ENCODE measurements around the gene TSPAN5. TPM values are rescaled to one million over a fixed set of nuclear protein-coding genes. Genes with fewer than 3 reads are reported as not detected.
A peak's percentile ranks its signal among the peaks of the same experiment; 100 is the strongest.

Gene TSPAN5
- total and polyA plus RNA-seq, 4 experiments from 2014 or later = 16.8 to 40.4 (median 25.7) TPM

DNA sequence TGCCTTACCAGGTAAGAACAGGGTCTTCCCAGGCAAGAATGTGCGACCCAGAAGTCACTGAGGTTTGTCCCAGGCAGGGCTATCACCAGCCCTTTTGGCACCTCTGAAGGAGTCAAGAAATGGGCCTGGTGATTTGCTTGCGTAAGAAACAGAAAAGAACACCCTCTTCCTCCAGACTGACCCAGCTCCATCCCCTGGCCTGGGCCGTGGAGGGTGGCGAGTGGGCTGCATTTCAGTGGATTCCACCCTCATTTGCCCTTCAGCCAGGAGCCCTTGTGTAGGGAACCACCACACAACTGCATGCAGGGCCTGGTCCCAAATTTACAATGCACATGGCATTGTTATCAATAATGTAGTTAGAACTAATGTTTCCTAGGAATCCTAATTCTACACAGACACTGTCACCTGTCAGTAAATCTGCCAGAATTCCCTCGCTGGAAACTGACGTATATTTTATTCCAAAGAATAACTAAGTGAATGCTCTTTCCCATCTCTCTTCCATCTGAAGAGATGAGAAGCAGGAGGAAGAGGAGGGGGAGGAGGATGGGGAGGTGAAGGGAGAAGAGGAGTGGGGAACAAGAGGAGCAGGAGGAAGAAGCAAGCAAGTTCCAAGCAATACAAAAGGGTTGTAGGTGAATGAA lies 46.6 kb downstream of the TSPAN5 start:
- DNase-seq = no peak
- no peaks in the 10 kb centered on the region for H3K36me3 ChIP-seq (ENCODE audit: insufficient read depth, low read length)
- H3K9me3 ChIP-seq (ENCODE audit: control insufficient read depth in 1 of 2, low read length in 2 of 2) = no peaks in the 10 kb centered on the region
- no peaks in the 10 kb centered on the region for H3K27me3 Mint-ChIP-seq
- H3K4me1 ChIP-seq (ENCODE audit: insufficient read depth, low read length) = peaks cover 41% of the 10 kb centered on the region
- H3K27me3 ChIP-seq (ENCODE audit: insufficient read depth, low read length) = no peaks in the 10 kb centered on the region
- intact Hi-C loops (cut with micrococcal nuclease) = no loop called here
- no peaks in the 10 kb centered on the region for H3K9me3 Mint-ChIP-seq
- no peak overlapping the region for H3K27ac ChIP-seq (ENCODE audit: low read depth, low read length)
- CTCF ChIA-PET (ENCODE audit: partially characterized antibody) = no interaction called here
- H3K4me3 ChIP-seq (ENCODE audit: low read length in 2 of 2) = no peak overlapping the region
- H3K36me3 Mint-ChIP-seq = no peaks in the 10 kb centered on the region
- POLR2A ChIA-PET (ENCODE audit: partially characterized antibody) = no interaction called here
- peak overlapping the region in 2 of 7 donors; percentile 18 to 64 for H3K27ac Mint-ChIP-seq
- no peak overlapping the region for H3K4me3 Mint-ChIP-seq
- peaks cover 42 to 83% (median 68%) of the 10 kb centered on the region in 4 donors for H3K4me1 Mint-ChIP-seq

GRCh38 chr4:98610926-98611676 lies 47.3 kb downstream of the TSPAN5 start:
- no peaks in the 10 kb centered on the region for H3K36me3 Mint-ChIP-seq
- Histone ChIP-seq H3K36me3 (ENCODE audit: insufficient read depth, low read length) (no peaks in the 10 kb centered on the region), H3K4me1 (ENCODE audit: insufficient read depth, low read length) (peaks cover 48% of the 10 kb centered on the region), H3K27ac (ENCODE audit: low read depth, low read length) (no peak overlapping the region), H3K4me3 (ENCODE audit: low read length in 2 of 2) (no peak overlapping the region), H3K9me3 (ENCODE audit: control insufficient read depth in 1 of 2, low read length in 2 of 2) (no peaks in the 10 kb centered on the region), H3K27me3 (ENCODE audit: insufficient read depth, low read length) (no peaks in the 10 kb centered on the region)
- no peaks in the 10 kb centered on the region for H3K9me3 Mint-ChIP-seq
- no peak for DNase-seq
- H3K27me3 Mint-ChIP-seq = no peaks in the 10 kb centered on the region
- peaks cover 47 to 85% (median 72%) of the 10 kb centered on the region in 4 donors for H3K4me1 Mint-ChIP-seq
- intact Hi-C loops (cut with micrococcal nuclease) = no loop called here
- no peak overlapping the region for H3K4me3 Mint-ChIP-seq
- ChIA-PET POLR2A (ENCODE audit: partially characterized antibody) (no interaction called here), CTCF (ENCODE audit: partially characterized antibody) (no interaction called here)
- peak overlapping the region in 1 of 7 donors; percentile 65 for H3K27ac Mint-ChIP-seq

- H3K9me3 ChIP-seq (ENCODE audit: control insufficient read depth in 1 of 2, low read length in 2 of 2) = no peaks in the 10 kb centered on the region
- no peaks in the 10 kb centered on the region for H3K36me3 Mint-ChIP-seq
- no peak overlapping the region for H3K4me3 ChIP-seq (ENCODE audit: low read length in 2 of 2)
- H3K27me3 Mint-ChIP-seq = no peaks in the 10 kb centered on the region
- H3K4me1 ChIP-seq (ENCODE audit: insufficient read depth, low read length) = peaks cover 50% of the 10 kb centered on the region
- peak overlapping the region in 3 of 7 donors; percentile 10 to 65 (median 60) for H3K27ac Mint-ChIP-seq
- no peaks in the 10 kb centered on the region for H3K9me3 Mint-ChIP-seq
- no peak for DNase-seq
- no peaks in the 10 kb centered on the region for H3K36me3 ChIP-seq (ENCODE audit: insufficient read depth, low read length)
- intact Hi-C loops (cut with micrococcal nuclease) = no loop called here
- no peak overlapping the region for H3K27ac ChIP-seq (ENCODE audit: low read depth, low read length)
- H3K4me1 Mint-ChIP-seq = peaks cover 48 to 83% (median 72%) of the 10 kb centered on the region in 4 donors
- H3K27me3 ChIP-seq (ENCODE audit: insufficient read depth, low read length) = no peaks in the 10 kb centered on the region
- ChIA-PET POLR2A (ENCODE audit: partially characterized antibody) (interaction anchor here (2.2 kb wide), 1 partner anchor 47 kb away, joined by 6 read pairs; the partner anchor contains the start of gene TSPAN5), CTCF (ENCODE audit: partially characterized antibody) (no interaction called here)
- no peak overlapping the region for H3K4me3 Mint-ChIP-seq
These were observed 48.0 kb downstream of the TSPAN5 start for GRCh38 chr4:98610431-98610830.

GRCh38 chr4:98609934-98610333 lies 48.5 kb downstream of the TSPAN5 start:
- no peaks in the 10 kb centered on the region for H3K36me3 Mint-ChIP-seq
- Histone ChIP-seq H3K9me3 (ENCODE audit: control insufficient read depth in 1 of 2, low read length in 2 of 2) (no peaks in the 10 kb centered on the region), H3K4me1 (ENCODE audit: insufficient read depth, low read length) (peaks cover 55% of the 10 kb centered on the region), H3K4me3 (ENCODE audit: low read length in 2 of 2) (no peak overlapping the region), H3K27me3 (ENCODE audit: insufficient read depth, low read length) (no peaks in the 10 kb centered on the region), H3K36me3 (ENCODE audit: insufficient read depth, low read length) (no peaks in the 10 kb centered on the region), H3K27ac (ENCODE audit: low read depth, low read length) (no peak overlapping the region)
- peak overlapping the region in 2 of 7 donors; percentile 25 to 65 for H3K27ac Mint-ChIP-seq
- H3K9me3 Mint-ChIP-seq = no peaks in the 10 kb centered on the region
- ChIA-PET CTCF (ENCODE audit: partially characterized antibody) (no interaction called here), POLR2A (ENCODE audit: partially characterized antibody) (interaction anchor here (2.2 kb wide), 1 partner anchor 48 kb away, joined by 6 read pairs; the partner anchor contains the start of gene TSPAN5)
- intact Hi-C loops (cut with micrococcal nuclease) = no loop called here
- H3K27me3 Mint-ChIP-seq = no peaks in the 10 kb centered on the region
- H3K4me1 Mint-ChIP-seq = peaks cover 48 to 83% (median 73%) of the 10 kb centered on the region in 4 donors
- no peak overlapping the region for H3K4me3 Mint-ChIP-seq
- no peak for DNase-seq

DNA sequence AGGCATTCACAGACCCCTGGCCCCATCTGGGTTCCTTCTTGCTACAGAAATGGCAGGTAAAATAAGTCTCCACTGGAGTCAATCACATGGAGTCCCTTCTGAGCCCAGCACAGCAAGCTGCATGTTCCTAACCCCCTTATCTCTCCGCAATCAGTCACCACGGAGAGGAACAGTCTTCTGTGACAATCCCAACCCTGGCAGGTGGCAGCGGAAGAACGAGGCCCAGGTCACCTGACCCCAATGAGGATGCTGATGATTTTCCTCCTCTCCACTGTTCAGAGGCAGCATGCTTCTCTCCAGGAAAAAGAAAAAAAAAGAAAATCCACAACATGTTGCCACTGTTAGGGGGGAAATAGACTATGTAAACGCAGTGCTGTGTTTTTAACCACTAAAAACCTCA lies 50.1 kb downstream of the TSPAN5 start:
- H3K27me3 Mint-ChIP-seq = no peaks in the 10 kb centered on the region
- peak overlapping the region in 4 of 8 donors; percentile 22 to 70 (median 44) for H3K4me3 Mint-ChIP-seq
- H3K4me1 Mint-ChIP-seq = peaks cover 58 to 87% (median 78%) of the 10 kb centered on the region in 4 donors
- H3K36me3 ChIP-seq (ENCODE audit: insufficient read depth, low read length) = no peaks in the 10 kb centered on the region
- intact Hi-C loops (cut with micrococcal nuclease) = no loop called here
- no peak for DNase-seq
- POLR2A ChIA-PET (ENCODE audit: partially characterized antibody) = interaction anchor here (2.2 kb wide), 1 partner anchor 49 kb away, joined by 6 read pairs; the partner anchor contains the start of gene TSPAN5
- H3K4me1 ChIP-seq (ENCODE audit: insufficient read depth, low read length) = peaks cover 67% of the 10 kb centered on the region
- no peaks in the 10 kb centered on the region for H3K36me3 Mint-ChIP-seq
- H3K9me3 Mint-ChIP-seq = no peaks in the 10 kb centered on the region
- no peaks in the 10 kb centered on the region for H3K27me3 ChIP-seq (ENCODE audit: insufficient read depth, low read length)
- no peak overlapping the region for H3K4me3 ChIP-seq (ENCODE audit: low read length in 2 of 2)
- H3K27ac Mint-ChIP-seq = peak overlapping the region in 3 of 7 donors; percentile 38 to 83 (median 83)
- no peak overlapping the region for H3K27ac ChIP-seq (ENCODE audit: low read depth, low read length)
- CTCF ChIA-PET (ENCODE audit: partially characterized antibody) = no interaction called here
- H3K9me3 ChIP-seq (ENCODE audit: control insufficient read depth in 1 of 2, low read length in 2 of 2) = no peaks in the 10 kb centered on the region

GRCh38 chr4:98606894-98607293 lies 51.5 kb downstream of the TSPAN5 start:
- intact Hi-C loops (cut with micrococcal nuclease) = no loop called here
- Mint-ChIP-seq H3K27me3 (no peaks in the 10 kb centered on the region), H3K27ac (peak overlapping the region in 1 of 7 donors; percentile 14), H3K4me1 (peaks cover 61 to 87% (median 81%) of the 10 kb centered on the region in 4 donors), H3K36me3 (no peaks in the 10 kb centered on the region), H3K4me3 (peak overlapping the region in 1 of 8 donors; percentile 33), H3K9me3 (no peaks in the 10 kb centered on the region)
- DNase-seq = no peak
- POLR2A ChIA-PET (ENCODE audit: partially characterized antibody) = interaction anchor here (1.5 to 1.8 kb wide), 2 partner anchors 11 to 51 kb away, joined by 5 to 6 read pairs; partner anchors contain the start of gene TSPAN5
- H3K36me3 ChIP-seq (ENCODE audit: insufficient read depth, low read length) = no peaks in the 10 kb centered on the region
- H3K27ac ChIP-seq (ENCODE audit: low read depth, low read length) = no peak overlapping the region
- peaks cover 76% of the 10 kb centered on the region for H3K4me1 ChIP-seq (ENCODE audit: insufficient read depth, low read length)
- no peaks in the 10 kb centered on the region for H3K9me3 ChIP-seq (ENCODE audit: control insufficient read depth in 1 of 2, low read length in 2 of 2)
- no peaks in the 10 kb centered on the region for H3K27me3 ChIP-seq (ENCODE audit: insufficient read depth, low read length)
- CTCF ChIA-PET (ENCODE audit: partially characterized antibody) = interaction anchor here (1.4 kb wide), 1 partner anchor 34 kb away, joined by 3 read pairs; no protein-coding TSS in a partner anchor
- no peak overlapping the region for H3K4me3 ChIP-seq (ENCODE audit: low read length in 2 of 2)

DNA sequence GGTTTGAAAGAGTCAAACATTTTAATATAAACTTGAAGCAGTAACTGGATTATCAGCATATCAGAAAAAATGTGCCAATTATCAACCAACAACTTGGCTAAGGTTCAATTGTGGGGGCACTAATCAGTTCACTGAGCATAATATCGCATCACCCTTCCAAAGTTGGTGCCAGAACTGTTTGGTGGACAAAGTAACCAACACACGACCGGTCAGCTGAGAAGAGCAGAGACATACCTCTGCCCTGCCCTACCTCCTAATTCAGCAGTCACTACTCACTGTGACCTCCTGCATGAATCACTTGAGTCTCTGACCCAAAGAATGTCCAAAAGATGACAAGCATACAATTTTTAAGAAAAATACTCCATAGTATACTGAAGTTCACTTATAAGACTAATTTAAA lies 53.2 kb downstream of the TSPAN5 start:
- POLR2A ChIA-PET (ENCODE audit: partially characterized antibody) = interaction anchor here (1.8 kb wide), 1 partner anchor 53 kb away, joined by 6 read pairs; the partner anchor contains the start of gene TSPAN5
- intact Hi-C loops (cut with micrococcal nuclease) = loop anchor here (2.0 kb wide), 1 partner anchor 58 kb away; no protein-coding TSS in a partner anchor
- CTCF ChIA-PET (ENCODE audit: partially characterized antibody) = no interaction called here

More for the DNA sequence above, 53.2 kb downstream of the TSPAN5 start:
- no peak for DNase-seq
- peaks cover 61 to 87% (median 77%) of the 10 kb centered on the region in 4 donors for H3K4me1 Mint-ChIP-seq
- H3K4me3 ChIP-seq (ENCODE audit: low read length in 2 of 2) = no peak overlapping the region
- peaks cover 0 to 3% (median 1%) of the 10 kb centered on the region in 8 donors for H3K9me3 Mint-ChIP-seq
- H3K4me1 ChIP-seq (ENCODE audit: insufficient read depth, low read length) = peaks cover 78% of the 10 kb centered on the region
- no peaks in the 10 kb centered on the region for H3K27me3 ChIP-seq (ENCODE audit: insufficient read depth, low read length)
- peaks cover 4 to 5% of the 10 kb centered on the region in 2 donors for H3K36me3 Mint-ChIP-seq
- H3K4me3 Mint-ChIP-seq = no peak overlapping the region
- no peak overlapping the region for H3K27ac ChIP-seq (ENCODE audit: low read depth, low read length)
- no peaks in the 10 kb centered on the region for H3K36me3 ChIP-seq (ENCODE audit: insufficient read depth, low read length)
- H3K27me3 Mint-ChIP-seq = no peaks in the 10 kb centered on the region
- peak overlapping the region in 1 of 7 donors; percentile 15 for H3K27ac Mint-ChIP-seq
- no peaks in the 10 kb centered on the region for H3K9me3 ChIP-seq (ENCODE audit: control insufficient read depth in 1 of 2, low read length in 2 of 2)
